Right lobe of liver (tissue), 6 donors: ENCODE results near the gene APCDD1. TPM values are rescaled to one million over a fixed set of nuclear protein-coding genes. Genes with fewer than 3 reads are reported as not detected.

Source experiments
- ATAC-seq, 4 donors: fragments of 200-7000 bp; cut with Tn5 transposase; one replicate each; pipeline ENCODE4 v1.9.1; 2020; ENCODE audit warnings: mild to moderate bottlenecking in 4 of 4, moderate library complexity in 4 of 4
- DNase-seq, 3 donors: peaks; one replicate each; pipeline ENCODE4 v3.0.0-alpha.2; 2020
- H3K27ac ChIP-seq, 3 donors: fragments of 200-600 bp; one replicate each; pipeline ENCODE4 v1.8.0; 2022
- H3K27me3 ChIP-seq, 2 donors: fragments of 200-600 bp; one replicate each; pipeline ENCODE4 v1.8.0; 2022
- H3K36me3 ChIP-seq, 4 donors: fragments of 200-600 bp; sonication (generic) in 1 of 4; one replicate each; pipeline versions ENCODE4 v1.5.1 to v1.8.0; 2017 to 2022; ENCODE audit warnings: control low read depth in 1 of 4
- H3K4me1 ChIP-seq, 4 donors: fragments of 200-600 bp; sonication (generic) in 1 of 4; one replicate each; pipeline versions ENCODE4 v1.5.1 to v1.8.0; 2017 to 2022; ENCODE audit warnings: control low read depth in 1 of 4
- H3K4me3 ChIP-seq, 3 donors: fragments of 200-600 bp; one replicate each; pipeline ENCODE4 v1.8.0; 2022
- H3K9me3 ChIP-seq, 4 donors: fragments of 200-600 bp; sonication (generic) in 1 of 4; one replicate each; pipeline versions ENCODE4 v1.5.1 to v1.8.0; 2017 to 2022; ENCODE audit warnings: control low read depth in 1 of 4
- POLR2A ChIP-seq: fragments of 450-650 bp; IDR thresholded peaks from one replicate; pipeline ENCODE4 v1.6.1; 2017; ENCODE audit warnings: antibody characterized with exemption, mild to moderate bottlenecking
- WGBS: methylation state at CpG from one replicate; pipeline ENCODE4 v1.1.6; 2018; ENCODE audit warnings: low coverage, low lambda C conversion rate; ENCODE audit not compliant: insufficient coverage; ENCODE audit errors: missing lambda C conversion rate; 5-methylcytosine and 5-hydroxymethylcytosine counted together
- intact Hi-C, 2 donors: fragments of 100-400 bp; cut with DNase I; formaldehyde crosslinking; loops; one replicate each; pipeline versions ENCODE4 v1.11.2 to v1.14.1; 2022
- total RNA-seq, 6 experiments: library from RNA; depleted of rRNA in 2 of 6; stranded (reverse); fragments of >200 nt in 2 of 6; fragmentation: NEBNext Ultra II Directional in 3 of 6; extraction: Animal tissue kit (Norgen Biotek cat#: 25700) in 3 of 6; gene quantifications; one replicate each; pipeline versions ENCODE4 v1.1.0 to v1.2.4, GENCODE V29; 2016 to 2023
- TF ChIP-seq, protein P1 (sequence below), 4 donors: fragments of 200-600 bp in 3 of 4; fragments of 450-650 bp in 1 of 4; IDR thresholded peaks; one replicate each; pipeline versions ENCODE4 v1.5.1 to v1.8.0; 2016 to 2022; ENCODE audit warnings: antibody characterized with exemption in 4 of 4, mild to moderate bottlenecking in 2 of 4
- donor health status: DM: no; HTN: yes; CAD: no.
- donor health status: DM: no; HTN: no; CAD: no.
- donor health status: DM: no; HTN: no; CAD: no.
- donor health status: DM: no; HTN: yes; CAD: no.
- donor health status: DM: no; HTN: yes; CAD: no.

Gene APCDD1
- total RNA-seq, 6 experiments from 2014 or later, result 0.42 to 2.7 (median 0.71) TPM

GRCh38 chr18:10419420-10420103 is 34.9 kb upstream of the APCDD1 start:
- ATAC-seq, result no peak
- intact Hi-C loops, result no loop called here
- H3K9me3 ChIP-seq, result no peaks in the 10 kb centered on the region

GRCh38 chr18:10420561-10421352 is 33.7 kb upstream of the APCDD1 start:
- Histone ChIP-seq H3K4me3 (no peak overlapping the region), H3K36me3 (no peaks in the 10 kb centered on the region), H3K27me3 (no peaks in the 10 kb centered on the region), H3K27ac (no peak overlapping the region), H3K4me1 (no peaks in the 10 kb centered on the region), H3K9me3 (no peaks in the 10 kb centered on the region)
- DNase-seq (no peak), ATAC-seq (no peak)
- intact Hi-C loops, result no loop called here
- WGBS, result 63% methylated on average over 5 of the region's 5 CpGs
- no peak for TF ChIP-seq POLR2A
- TF ChIP-seq, protein P1, sequence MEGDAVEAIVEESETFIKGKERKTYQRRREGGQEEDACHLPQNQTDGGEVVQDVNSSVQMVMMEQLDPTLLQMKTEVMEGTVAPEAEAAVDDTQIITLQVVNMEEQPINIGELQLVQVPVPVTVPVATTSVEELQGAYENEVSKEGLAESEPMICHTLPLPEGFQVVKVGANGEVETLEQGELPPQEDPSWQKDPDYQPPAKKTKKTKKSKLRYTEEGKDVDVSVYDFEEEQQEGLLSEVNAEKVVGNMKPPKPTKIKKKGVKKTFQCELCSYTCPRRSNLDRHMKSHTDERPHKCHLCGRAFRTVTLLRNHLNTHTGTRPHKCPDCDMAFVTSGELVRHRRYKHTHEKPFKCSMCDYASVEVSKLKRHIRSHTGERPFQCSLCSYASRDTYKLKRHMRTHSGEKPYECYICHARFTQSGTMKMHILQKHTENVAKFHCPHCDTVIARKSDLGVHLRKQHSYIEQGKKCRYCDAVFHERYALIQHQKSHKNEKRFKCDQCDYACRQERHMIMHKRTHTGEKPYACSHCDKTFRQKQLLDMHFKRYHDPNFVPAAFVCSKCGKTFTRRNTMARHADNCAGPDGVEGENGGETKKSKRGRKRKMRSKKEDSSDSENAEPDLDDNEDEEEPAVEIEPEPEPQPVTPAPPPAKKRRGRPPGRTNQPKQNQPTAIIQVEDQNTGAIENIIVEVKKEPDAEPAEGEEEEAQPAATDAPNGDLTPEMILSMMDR (IDR thresholded peaks at IDR 0.05), result no peak

More at GRCh38 chr18:10419420-10420103, 34.9 kb upstream of the APCDD1 start:
- no peak overlapping the region for H3K27ac ChIP-seq
- no peaks in the 10 kb centered on the region for H3K4me1 ChIP-seq
- WGBS, result 45% methylated on average over 5 of the region's 5 CpGs
- no peaks in the 10 kb centered on the region for H3K36me3 ChIP-seq
- TF ChIP-seq POLR2A, result no peak
- TF ChIP-seq, protein P1 (IDR thresholded peaks at IDR 0.05), result no peak
- H3K4me3 ChIP-seq, result no peak overlapping the region
- DNase-seq, result no peak
- H3K27me3 ChIP-seq, result no peaks in the 10 kb centered on the region

- Histone ChIP-seq H3K9me3 (no peaks in the 10 kb centered on the region), H3K27ac (no peak overlapping the region), H3K27me3 (no peaks in the 10 kb centered on the region), H3K4me3 (no peak overlapping the region), H3K4me1 (no peaks in the 10 kb centered on the region), H3K36me3 (no peaks in the 10 kb centered on the region)
- no peak for DNase-seq
- ATAC-seq, result no peak
- WGBS, result 22% methylated on average over 3 of the region's 5 CpGs
- TF ChIP-seq, protein P1 (IDR thresholded peaks at IDR 0.05), result no peak
- no peak for TF ChIP-seq POLR2A
- intact Hi-C loops, result no loop called here
These were observed 32.6 kb upstream of the APCDD1 start for GRCh38 chr18:10421859-10422258.

DNA sequence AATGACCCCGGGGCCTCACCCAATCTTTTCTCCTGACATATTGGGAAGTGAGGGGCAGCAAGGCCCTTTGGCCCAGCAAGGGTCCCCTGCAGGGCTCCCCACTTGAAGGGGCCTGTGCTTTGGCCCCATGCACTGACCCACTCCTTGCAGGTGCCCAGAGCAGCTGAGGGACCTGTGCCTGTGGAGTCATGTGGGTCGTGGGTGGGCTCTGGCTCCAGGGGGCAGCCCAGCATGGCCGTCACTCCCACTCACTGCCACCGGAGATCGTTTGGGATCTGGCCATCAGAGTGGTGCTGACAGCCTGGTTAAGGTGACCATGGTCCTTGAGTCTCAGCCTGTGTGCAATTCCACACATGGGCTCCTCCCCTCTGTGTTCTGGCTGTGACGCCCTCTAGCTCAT is 31.7 kb upstream of the APCDD1 start:
- WGBS, result 70% methylated on average over 4 of the region's 6 CpGs
- Histone ChIP-seq H3K27ac (no peak overlapping the region), H3K4me1 (no peaks in the 10 kb centered on the region), H3K4me3 (no peak overlapping the region), H3K9me3 (no peaks in the 10 kb centered on the region), H3K36me3 (no peaks in the 10 kb centered on the region), H3K27me3 (no peaks in the 10 kb centered on the region)
- TF ChIP-seq, protein P1 (IDR thresholded peaks at IDR 0.05), result no peak
- TF ChIP-seq POLR2A, result no peak
- ATAC-seq, result no peak
- no peak for DNase-seq
- intact Hi-C loops, result no loop called here
